Occipital lobe (tissue), 2 donors: ENCODE results near the gene C1orf21. TPM values are rescaled to one million over a fixed set of nuclear protein-coding genes. Genes with fewer than 3 reads are reported as not detected.

Experiments
- DNase-seq: peaks from one replicate; lab custom pipeline; 2025; lab: John Stamatoyannopoulos, UW
- total RNA-seq: library from RNA; depleted of rRNA; stranded (reverse); fragments of >200 nt; gene quantifications from one replicate; pipeline ENCODE4 v1.2.3, GENCODE V29; 2014

Gene C1orf21
- total RNA-seq, 1 donor from 2014 or later = 31.7 TPM

GRCh38 chr1:184626076-184627006, 239.5 kb downstream of the C1orf21 start:
- DNase-seq = no peak

DNA sequence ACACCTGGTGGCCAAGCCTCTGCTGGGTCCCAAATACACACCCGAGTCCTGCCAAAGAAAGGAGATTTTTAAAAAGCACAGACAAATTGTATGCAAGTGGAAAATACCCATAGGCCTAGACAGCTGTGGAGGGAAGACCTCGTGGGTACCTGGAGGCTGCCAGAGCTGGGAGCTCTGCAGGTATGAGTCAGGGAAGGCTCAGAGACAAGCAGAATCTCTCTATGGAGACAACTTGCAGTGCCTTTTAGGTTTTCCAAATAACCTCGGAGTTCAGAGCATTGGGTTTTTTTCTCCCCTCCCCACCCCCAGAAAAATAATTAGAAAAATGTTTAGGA, 240.1 kb downstream of the C1orf21 start:
- no peak for DNase-seq

- no peak for DNase-seq
These were observed 242.4 kb downstream of the C1orf21 start for GRCh38 chr1:184629266-184629665.

DNA sequence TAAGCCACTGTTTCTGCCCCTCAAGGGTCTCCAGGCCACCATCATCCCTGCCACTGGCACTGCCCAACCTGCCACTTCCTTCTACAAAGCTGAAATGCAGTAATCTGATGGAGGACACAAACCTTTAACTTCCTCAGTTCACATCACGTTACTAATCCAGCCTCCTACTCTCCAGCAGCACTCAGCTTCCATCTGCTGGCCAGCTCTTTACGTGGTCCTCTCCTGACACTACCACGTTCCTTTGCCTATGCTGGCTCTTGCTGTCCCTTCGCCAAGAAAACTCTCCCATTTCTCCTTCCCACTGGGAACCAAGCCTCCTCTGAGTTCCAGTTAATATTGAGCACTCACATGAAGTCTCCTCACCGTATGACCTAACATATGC, 243.8 kb downstream of the C1orf21 start:
- DNase-seq = no peak

GRCh38 chr1:184632415-184633175, 245.8 kb downstream of the C1orf21 start:
- DNase-seq = no peak

DNA sequence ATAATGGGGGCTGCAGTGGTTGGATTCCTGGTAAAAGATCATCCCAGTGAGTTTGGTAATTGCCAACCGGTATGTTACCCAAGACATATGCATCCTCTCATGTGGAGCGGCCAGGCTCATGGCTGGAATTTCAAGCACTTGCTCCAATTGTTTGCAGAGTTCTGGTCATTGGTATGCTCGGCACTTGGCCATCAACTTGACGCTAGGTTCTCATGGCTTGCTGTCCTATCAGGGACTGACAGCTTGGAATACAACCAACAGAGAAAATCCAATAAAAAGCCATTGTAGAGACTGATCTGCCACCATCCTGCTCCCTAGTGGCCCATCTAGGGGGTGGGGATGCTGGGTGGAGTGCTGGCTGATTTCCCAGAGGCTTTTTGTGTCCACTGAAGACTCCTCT, 247.0 kb downstream of the C1orf21 start:
- no peak for DNase-seq

GRCh38 chr1:184634296-184634695, 247.5 kb downstream of the C1orf21 start:
- DNase-seq = no peak

DNA sequence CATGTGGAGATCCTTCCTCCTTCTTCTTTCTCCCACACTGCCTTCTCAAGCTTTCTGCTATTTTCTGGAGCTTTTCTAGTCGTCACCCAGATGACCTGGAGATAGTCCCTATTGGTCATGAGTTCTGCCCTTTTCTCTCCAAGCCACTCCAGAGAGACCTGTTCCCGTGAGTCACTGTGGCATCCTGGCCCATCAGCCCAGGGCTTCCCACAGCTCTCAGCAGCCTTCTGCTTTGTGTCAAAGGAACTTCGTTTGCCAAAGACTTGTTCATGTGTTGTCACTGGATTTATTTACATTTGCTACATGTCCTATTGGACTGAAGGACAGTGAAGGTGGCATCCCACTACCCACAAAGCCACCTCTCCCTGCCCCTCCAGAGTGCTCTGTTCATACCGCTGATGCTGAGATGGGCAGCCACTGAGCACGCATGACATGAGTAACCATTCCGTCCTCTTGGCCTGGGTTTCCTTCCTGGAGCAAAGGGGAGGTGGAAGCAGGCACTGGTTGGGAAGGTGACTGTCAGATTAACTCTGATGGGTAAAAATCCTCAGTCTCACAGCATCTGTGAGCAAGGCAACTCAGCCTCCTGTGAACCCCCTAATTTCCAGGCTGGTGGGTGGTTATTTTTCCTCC, 248.6 kb downstream of the C1orf21 start:
- no peak for DNase-seq

GRCh38 chr1:184635980-184636431, 249.2 kb downstream of the C1orf21 start:
- no peak for DNase-seq

GRCh38 chr1:184637664-184638240, 250.9 kb downstream of the C1orf21 start:
- DNase-seq = no peak

- no peak for DNase-seq
These were observed 252.4 kb downstream of the C1orf21 start for GRCh38 chr1:184639205-184639604.

GRCh38 chr1:184640505-184640904, 253.7 kb downstream of the C1orf21 start:
- DNase-seq = no peak

- DNase-seq = no peak
These were observed 255.1 kb downstream of the C1orf21 start for GRCh38 chr1:184641894-184642293.

GRCh38 chr1:184643661-184644060, 256.8 kb downstream of the C1orf21 start:
- no peak for DNase-seq

GRCh38 chr1:184644771-184645170, 257.9 kb downstream of the C1orf21 start:
- no peak for DNase-seq

GRCh38 chr1:184646178-184646701, 259.4 kb downstream of the C1orf21 start:
- DNase-seq = no peak

DNA sequence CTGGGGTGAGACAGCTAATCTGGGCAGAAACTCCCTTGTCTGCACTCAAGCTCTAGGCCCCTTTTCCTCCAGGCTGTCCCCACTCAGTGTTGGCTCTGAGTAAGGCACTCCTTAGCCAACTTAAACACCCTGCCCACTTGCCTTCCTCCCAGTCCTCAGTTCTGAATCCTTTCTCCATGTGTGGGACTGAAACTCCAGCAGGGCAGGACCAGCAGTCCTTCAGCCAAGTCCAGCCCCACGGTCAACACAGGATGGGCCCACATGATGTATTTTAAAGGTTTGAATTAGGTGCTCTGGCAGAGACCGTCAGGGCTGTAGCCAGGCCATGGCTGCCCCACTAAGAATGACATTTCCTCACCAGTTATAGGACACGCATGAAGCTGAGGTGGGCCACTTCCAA, 260.0 kb downstream of the C1orf21 start:
- DNase-seq = no peak

- no peak for DNase-seq
These were observed 260.6 kb downstream of the C1orf21 start for GRCh38 chr1:184647471-184647870.

DNA sequence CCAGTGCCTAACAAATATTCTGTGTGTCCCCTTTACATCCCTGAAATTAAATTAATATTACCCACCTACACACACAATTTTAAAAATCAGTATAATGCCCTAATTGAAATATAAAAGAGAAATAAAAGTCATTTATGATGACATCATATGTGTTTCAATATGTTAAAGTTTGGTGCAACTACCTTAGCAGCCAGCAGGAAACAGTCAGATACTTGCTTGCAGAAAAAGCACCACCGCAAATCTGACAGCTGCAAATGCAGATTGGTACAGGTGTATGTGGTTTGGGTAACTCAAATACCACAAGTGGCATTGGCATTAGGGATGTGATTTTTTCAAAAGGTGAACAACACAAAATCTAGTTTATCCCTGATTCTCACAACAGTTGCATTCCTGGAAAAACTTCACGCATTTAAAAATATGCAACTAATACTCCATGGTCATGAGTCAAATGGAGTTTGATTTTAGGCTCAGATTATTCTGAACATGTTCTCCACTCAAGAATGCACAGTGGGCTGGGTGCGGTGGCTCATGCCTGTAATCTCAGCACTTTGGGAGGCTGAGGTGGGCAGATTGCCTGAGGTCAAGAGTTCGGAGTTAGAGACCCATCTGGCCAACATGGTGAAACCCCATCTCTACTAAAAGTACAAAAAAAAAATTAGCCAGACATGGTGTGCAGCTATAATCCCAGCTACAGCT, 261.5 kb downstream of the C1orf21 start:
- DNase-seq = no peak

- no peak for DNase-seq
These were observed 262.0 kb downstream of the C1orf21 start for GRCh38 chr1:184648856-184649201.

DNA sequence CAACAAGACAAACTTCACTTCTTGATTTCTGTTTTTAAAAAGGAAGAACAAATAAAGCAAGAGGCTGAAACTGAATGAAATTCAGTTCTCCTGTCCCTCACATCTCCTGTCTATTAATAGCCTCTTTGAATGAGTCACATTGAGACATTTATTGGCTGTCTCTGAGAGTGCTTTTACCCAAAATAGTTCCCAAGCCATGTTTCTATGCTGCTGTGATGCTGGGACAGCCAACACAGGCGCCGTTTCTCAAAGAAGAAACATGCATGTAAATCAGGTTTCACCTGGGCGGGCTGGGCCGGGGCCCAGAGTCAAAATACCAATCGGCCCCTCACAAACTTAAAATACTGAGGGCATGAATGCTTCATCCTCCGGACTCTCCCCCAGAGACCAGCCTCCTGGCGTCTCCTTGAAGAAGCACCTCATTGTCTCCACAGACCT, 262.6 kb downstream of the C1orf21 start:
- no peak for DNase-seq
